GM18520 (cell line): ENCODE data around the gene TGM2.

Experiments used
- ATAC-seq: cut with Tn5 transposase; IDR thresholded peaks from one replicate; pipeline ENCODE4 v1.9.1; 2021; ENCODE audit not compliant: unreplicated experiment

TGM2 gene

DNA sequence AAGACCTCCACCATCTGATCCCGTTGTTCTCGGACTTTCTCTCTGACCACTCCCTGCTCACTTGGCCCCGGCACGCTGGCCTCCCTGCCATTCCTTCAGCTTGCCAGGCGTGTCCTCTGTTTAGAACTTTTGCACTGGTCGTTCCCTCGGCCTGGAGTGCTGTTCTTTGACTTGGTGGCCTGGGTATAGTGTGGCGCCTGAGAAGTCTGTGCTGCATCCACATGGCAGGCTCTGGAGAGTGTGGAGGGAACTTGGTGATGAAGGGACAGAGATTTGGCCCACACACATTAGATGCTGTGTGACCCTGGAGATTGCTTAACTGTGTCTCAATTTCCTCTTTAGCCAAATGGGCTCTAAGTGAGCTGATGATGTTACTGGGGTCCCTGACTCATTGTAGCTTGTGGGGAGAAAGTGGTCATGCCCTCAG lies 13.0 kb upstream of the TGM2 start:
- ATAC-seq = no peak

DNA sequence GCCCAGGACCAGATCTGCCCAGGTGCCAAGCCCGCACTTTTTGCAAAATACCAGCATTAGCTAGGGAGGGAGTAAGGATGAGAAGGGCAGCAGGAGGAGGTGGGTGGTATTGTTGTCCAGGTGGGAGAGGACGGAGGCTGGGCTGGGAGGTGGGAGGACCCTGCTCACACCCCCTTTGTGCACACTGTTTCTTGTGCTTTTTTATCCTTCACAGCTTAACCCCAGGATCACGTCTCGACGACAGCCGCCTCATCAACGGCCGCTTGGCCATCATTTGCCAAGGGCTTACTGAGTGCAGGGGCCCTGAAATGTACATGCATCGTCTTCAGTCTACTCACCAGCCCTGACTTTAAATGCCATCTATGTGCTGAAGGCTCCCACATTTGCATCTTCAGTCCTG lies 12.1 kb upstream of the TGM2 start:
- no peak for ATAC-seq

DNA sequence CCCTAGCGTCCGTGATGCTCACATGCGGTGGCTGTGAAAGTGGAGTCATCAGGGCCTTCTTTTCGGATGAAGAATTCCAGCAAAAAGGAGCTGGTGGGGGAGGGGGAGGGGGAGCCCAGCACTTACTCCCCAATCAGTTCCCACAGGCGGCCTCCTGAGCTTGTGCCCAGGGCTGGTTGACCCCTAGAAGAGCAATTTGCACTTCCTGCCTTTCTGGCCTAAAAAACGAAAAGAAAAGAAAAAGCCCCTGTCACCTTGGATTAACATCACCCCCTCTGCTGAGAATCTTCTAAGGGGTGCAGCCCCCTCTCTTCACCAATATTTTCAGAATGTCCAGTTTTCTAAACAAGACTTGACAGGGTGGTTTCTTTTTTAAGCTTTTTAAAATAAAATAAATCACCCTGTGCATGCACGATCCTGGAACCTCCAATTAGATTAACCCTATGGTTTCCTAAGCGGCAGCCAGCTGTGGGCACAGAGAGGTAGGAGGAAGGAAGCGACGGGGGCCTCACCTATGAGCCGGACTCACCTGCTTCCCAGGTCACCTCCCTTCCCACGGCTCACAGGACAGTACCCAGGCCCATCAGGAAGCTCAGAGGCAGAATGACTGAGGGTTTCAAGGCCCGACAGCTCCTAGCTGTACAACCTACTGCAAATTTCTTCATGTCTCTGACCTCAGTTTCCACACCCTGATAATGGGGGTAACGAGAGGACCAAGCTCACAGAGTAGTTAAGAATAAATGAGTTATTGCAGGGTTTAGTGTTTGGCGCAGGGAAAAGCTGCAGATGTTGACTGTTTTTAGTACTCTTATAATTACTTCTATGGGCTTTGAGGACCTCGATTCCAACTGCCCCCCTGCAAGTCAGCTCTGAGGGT lies 10.5 kb upstream of the TGM2 start:
- ATAC-seq = no peak

DNA sequence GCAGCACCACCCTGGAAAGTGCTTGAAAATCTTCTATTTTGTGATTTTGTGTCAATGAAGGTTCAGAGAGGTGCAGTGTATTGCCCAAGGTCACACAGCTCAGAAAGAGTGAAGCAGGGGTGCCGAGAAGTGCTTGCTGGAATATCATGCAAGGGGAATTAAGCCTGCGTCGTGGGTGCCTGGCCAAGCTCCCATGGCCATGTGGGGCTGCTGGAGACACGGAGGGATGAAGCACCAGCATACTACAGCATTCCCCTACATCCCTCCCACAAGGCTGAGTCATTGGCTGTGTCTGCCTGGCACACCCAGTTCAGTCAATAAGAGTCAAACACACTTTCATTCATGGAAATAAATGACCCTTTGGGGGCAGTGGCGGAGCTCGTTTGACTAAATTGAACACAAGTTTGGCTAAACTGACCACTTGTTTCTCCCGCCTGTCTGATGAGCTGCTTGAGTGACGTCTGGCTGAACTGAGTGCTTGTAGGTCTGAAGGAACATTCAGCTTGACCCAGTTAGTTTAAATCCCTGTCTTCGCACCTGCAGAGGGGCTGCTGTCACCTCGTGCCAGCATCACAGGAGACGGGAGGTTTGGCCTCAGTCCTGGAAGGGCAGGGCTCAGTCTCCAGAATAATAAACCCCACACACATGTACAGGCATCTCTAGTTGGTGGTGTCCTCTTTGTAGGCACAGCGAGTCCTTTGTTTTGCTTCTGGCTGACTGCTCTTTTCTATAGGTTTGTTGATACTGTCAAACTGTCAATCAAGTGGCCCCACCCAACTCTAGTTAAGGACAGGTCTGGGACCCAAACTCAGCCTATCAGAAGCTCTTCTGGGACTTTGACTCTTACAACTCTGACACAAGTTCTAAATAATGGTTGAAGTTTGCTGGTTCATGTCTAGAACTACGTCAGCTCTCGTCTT lies 8.4 kb upstream of the TGM2 start:
- no peak for ATAC-seq

DNA sequence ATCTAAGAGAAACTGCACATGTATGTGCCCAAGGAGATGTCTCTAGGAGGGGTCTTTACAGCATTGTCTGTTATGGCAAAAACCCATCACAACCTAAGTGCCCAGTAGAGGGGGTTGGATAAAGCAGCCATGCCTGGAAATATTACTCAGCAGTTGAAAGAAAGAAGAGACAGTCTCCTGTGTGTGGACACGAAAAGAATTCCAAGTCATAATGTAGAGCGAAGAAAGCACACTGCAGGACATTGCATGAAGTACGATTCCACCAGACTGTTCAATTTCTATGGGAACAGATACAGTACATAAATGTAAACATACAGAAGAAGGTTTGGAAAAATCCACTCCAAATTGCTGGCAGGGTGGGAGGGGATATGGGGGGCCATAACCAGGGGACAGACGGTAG lies 7.3 kb upstream of the TGM2 start:
- no peak for ATAC-seq

- no peak for ATAC-seq
Measured at GRCh38 chr20:38171675-38172043, 6.6 kb upstream of the TGM2 start.

- ATAC-seq = no peak
Measured at GRCh38 chr20:38170826-38171674, 6.0 kb upstream of the TGM2 start.

DNA sequence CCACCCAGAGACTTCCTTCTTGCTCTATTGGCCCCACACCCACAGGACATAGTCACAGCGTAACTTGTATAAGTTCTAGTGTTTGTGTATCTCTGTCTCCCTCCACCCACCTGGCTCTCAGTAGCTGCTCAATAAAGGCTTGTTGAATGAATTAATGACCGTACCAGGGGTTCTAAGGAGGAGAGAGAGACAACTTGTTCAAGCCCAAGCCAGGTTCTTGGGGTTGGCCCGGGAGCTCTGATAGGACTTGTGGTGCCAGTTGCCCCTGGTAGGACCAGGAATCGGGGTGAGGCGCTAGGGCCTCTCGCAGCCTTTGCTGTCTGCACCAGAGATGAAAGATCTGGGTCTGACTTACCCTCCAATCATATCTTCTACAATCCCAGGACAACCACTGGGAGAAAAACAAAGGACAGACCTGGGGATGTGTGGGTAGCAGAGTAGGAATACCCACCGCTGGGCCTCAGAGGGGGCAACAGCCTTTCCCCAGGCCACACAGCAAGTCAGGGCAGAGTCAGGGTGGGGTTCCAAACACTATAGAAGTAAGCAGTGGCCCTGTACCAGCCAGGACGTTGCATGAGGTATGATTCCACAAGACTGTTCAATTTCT lies 5.3 kb upstream of the TGM2 start:
- ATAC-seq = no peak

- ATAC-seq = no peak
Measured at GRCh38 chr20:38169636-38170193, 4.6 kb upstream of the TGM2 start.

DNA sequence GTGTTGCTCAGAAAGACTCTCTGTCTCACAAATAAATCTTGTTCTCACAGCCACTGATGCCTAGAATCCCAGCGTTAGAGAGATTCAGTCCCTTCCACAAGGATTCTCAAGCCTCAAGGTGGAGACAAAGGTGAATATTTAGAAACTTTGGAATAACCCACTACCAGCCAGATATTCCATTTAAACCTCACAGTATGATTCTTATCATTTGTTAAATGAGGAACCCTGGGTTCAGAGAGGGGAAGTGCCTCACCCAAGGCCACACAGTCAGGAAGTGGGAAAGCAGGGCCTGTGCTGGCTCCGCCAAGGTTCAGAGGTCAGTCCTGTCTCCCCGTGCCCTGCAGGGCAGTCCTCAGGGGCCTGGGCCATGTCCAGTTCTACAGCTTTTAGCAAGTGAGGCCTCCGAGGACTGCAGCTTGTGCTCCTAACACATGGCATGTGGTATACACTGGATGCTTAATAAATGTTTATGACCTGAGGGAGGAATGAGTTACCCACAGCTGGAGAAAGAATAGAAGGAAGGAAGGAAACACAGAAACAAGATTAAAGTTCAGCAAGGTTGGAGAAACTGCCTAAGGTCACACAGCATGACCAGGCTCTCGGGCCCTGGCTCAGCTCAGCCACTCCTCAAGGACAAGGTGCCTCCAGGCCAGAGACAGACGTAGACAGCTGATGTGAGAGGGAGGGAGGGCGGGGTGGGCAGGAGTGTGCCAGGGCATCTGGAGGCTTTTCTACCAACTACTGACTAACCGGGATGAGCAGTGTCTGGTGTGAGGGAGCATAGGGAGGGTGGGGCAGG lies 3.9 kb upstream of the TGM2 start:
- no peak for ATAC-seq

GRCh38 chr20:38167851-38168760 lies 3.0 kb upstream of the TGM2 start:
- ATAC-seq = no peak

DNA sequence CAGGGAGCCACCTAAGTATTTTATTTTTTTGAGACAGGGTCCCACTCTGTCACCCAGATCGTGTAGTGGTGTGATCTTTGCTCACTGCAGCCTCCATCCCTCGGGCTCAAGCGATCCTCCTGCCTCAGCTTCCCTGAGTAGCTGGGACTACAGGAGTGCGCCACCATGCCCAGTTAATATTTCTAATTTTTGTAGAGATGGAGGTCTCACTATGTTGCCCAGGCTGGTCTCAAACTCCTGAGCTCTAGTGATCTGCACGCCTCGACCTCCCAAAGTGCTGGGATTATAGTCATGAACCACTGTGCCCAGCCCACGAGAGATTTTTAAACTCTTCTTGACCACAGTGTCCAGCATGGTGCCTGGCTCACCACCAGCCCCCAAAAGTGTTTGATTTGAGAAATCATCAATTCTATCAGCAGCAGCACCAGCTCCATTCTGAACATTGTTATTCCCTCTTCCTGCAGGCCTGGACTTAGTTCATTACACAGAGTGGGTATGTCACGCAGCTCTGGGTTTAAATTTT lies 2.3 kb upstream of the TGM2 start:
- ATAC-seq = no peak

DNA sequence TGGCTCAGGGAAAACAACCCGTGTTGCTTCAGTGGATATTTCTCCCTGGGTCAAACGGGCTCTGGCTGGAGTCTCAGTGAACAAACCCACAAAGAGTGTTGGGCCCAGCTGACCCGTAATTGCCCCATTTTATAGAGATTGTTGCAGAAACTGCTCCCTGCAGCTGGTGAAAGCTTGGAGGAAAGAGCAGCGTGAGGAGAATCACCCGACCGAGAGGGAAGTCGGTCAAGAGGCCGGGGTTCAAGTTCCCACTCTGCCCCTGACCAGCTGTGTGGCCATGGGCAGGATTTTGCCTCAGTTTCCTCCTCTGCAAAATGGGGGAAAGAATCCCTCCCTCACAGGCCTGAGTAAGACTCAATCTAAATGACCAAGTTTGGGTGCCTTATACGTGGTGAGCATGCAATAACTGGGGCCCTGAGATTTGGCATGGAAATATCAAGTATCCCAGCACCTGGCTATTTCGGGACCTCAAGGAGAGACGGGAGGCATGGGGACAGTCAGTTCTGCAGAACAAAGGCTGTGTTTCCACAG lies 1.7 kb upstream of the TGM2 start:
- ATAC-seq = no peak

DNA sequence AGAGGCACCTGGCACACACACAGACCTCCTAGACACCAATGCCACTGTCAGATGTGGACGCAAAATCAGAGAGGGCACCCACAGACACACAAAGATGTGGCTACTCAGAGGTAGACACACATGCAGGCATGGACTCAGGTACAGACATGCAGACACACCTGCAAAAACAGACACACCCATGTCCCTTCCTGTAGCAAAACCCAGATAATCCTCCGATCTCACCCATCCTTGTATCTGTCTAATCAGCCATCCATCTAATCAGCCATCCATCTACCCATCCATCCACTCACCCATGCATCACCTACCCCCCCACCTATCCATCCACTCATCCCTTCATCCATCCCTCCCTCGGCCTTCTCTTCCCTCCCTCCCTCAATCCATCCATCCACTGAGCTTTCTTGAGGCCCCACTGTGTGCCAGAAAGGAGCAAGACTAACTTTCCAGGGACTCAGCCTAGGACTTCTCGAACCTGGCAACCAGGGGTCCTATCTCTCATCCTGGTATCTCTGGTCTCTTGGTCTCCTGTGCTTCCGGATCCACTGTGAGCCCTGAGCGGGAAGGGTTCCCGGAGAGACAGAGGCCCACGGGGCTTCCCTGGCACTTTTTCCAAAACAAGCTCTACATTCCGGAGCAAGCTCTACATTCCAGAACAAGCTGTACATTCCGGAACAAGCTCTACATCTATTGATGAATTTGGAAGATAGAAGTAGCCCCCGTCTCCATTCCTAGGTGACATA lies 1.1 kb upstream of the TGM2 start:
- no peak for ATAC-seq

DNA sequence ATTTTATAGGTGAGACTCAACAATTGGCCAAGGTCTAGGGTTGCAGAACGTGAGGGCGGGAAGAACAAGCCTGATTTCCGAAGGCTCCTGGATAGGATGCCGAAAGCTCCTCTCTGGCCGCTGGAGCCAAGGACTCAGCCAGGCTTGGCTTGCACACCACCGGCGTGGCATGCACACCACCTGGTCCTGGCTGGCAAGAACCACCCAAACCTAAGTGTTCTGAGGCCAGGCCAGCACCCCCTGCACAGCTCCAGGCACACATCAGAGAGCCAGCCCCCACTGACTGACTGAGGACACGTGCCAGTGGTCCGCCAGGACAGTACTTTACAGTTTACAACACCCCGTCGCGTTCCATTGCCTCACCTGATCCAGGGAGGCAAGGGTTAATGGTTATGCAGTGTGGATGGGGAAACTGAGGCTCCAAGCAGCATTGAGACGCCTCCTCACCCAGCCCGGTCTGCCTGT lies 414 bp downstream of the TGM2 start:
- no peak for ATAC-seq

DNA sequence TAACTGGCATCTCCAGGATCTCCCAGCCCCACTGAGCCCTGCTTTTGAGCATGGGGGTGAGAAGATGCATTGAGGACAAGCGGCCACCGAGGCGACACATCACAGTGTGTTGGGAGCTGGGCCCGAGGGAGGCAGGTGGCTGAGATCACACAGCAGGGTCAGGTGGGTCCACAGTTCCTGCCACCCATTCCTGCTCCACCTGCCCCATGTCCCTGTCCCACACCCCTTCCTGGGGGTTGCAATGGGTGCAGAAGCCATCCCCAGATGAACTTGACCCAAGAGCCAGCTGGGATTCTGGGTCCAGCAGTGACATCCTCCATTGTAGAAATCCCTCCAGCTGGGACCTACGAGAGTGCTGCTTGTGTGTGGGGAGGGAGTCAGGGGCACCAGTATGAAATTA lies 1.0 kb downstream of the TGM2 start:
- no peak for ATAC-seq
